H1 (cell line): ENCODE measurements around the gene IL1RAPL1. TPM values are rescaled to one million over a fixed set of nuclear protein-coding genes. Genes with fewer than 3 reads are reported as not detected.

Experiments
- EP300 ChIP-seq, 2 experiments: IDR thresholded peaks; 1 replicate in 1 of 2; 2 replicates in 1 of 2; pipeline ENCODE4 v1.6.1; 2011 to 2012; ENCODE audit warnings: low read depth in 2 of 2, low read length in 2 of 2, mild to moderate bottlenecking in 2 of 2, borderline replicate concordance in 1 of 2, inconsistent platforms in 1 of 2, moderate library complexity in 1 of 2
- polyA plus RNA-seq, 7 experiments: library from polyadenylated mRNA; depleted of rRNA in 3 of 7; stranded (reverse) in 5 of 7; unstranded in 2 of 7; fragments of >200 nt in 5 of 7; fragments of 200-250 nt in 2 of 7; gene quantifications; 1 replicate in 5 of 7; 2 replicates in 1 of 7; 4 replicates in 1 of 7; pipeline versions ENCODE4 v1.2.1 to v1.2.3, GENCODE V29; 2011 to 2013; ENCODE audit warnings: missing spikeins in 2 of 7, mixed read lengths in 2 of 7
- total RNA-seq: library from RNA; stranded (reverse); fragmentation: NEBNext Ultra II Directional; extraction: Animal tissue kit (Norgen Biotek cat#: 25700); gene quantifications from 2 replicates; pipeline ENCODE4 v1.2.1, GENCODE V29; 2021

The IL1RAPL1 gene
- total and polyA plus RNA-seq, 2 of the 8 experiments (the other 6 are each of a cell fraction or from before 2014, with no cell fraction given) = 0.11 to 0.35 TPM

DNA sequence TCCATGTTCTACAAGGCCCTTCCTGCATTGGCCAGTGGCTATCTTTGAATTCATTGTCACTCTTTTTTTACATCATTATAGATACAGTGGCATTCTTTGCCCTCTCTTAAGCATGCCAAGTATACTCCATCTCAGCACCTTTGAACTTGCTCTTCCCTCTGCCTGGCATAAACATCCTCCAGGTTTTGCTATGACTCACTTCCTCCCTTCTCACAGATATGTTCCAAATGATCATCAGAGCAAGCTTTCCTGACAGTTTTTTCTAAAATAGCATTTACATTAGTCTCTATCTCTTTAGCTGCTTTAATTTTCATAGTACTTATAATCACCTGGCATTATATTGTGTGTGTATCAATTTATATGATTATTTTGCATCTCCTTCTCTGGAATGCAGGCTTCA lies 1074.9 kb downstream of the IL1RAPL1 start (continued):
- TF ChIP-seq EP300 (IDR thresholded peaks at IDR 0.05; ENCODE audit: borderline replicate concordance in 1 of 2, low read depth in 2 of 2, low read length in 2 of 2) = no peak
